ENCODE measurements around the gene TSPYL4.

- no peak for TF ChIP-seq GABPA (IDR thresholded peaks at IDR 0.05; ENCODE audit: low read depth)
- no peak for TF ChIP-seq CTCF (IDR thresholded peaks at IDR 0.05; ENCODE audit: insufficient read depth, low read length)
These were observed 25.0 kb upstream of the TSPYL4 start for GRCh38 chr6:116278854-116279231.

All from HL-60 (cell line).